Measurements from ENCODE around the gene MLH3.

DNA sequence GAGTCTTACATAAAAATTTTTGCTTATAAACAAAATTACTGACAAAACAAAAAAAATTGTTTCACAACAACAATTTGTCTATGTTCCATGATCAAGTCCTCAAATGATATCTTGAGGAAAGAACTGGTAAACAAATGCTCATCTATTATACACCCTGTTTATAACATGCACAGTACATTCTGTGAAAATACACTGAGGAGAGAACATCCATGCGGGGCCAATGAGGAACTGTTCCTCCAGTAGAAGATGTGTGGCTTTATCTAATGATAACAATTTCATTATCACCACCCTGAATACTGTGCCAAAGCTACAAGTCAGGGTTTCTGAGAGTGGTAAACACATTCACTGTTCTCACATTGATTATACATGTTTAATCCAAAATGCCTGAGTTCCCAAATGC, 10.8 kb downstream of the MLH3 start:
- TF ChIP-seq, protein P1, sequence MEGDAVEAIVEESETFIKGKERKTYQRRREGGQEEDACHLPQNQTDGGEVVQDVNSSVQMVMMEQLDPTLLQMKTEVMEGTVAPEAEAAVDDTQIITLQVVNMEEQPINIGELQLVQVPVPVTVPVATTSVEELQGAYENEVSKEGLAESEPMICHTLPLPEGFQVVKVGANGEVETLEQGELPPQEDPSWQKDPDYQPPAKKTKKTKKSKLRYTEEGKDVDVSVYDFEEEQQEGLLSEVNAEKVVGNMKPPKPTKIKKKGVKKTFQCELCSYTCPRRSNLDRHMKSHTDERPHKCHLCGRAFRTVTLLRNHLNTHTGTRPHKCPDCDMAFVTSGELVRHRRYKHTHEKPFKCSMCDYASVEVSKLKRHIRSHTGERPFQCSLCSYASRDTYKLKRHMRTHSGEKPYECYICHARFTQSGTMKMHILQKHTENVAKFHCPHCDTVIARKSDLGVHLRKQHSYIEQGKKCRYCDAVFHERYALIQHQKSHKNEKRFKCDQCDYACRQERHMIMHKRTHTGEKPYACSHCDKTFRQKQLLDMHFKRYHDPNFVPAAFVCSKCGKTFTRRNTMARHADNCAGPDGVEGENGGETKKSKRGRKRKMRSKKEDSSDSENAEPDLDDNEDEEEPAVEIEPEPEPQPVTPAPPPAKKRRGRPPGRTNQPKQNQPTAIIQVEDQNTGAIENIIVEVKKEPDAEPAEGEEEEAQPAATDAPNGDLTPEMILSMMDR (IDR thresholded peaks at IDR 0.05; ENCODE audit: insufficient read depth, low read depth, low read length) = no peak
- TF ChIP-seq EZH2 (IDR thresholded peaks at IDR 0.05; ENCODE audit: insufficient read depth, low read length) = no peak

All from astrocyte (in vitro differentiated cells and primary cell).